Measurements from ENCODE around the gene SLC22A4.
A peak's percentile ranks its signal among the peaks of the same experiment; 100 is the strongest.

SLC22A4 gene

DNA sequence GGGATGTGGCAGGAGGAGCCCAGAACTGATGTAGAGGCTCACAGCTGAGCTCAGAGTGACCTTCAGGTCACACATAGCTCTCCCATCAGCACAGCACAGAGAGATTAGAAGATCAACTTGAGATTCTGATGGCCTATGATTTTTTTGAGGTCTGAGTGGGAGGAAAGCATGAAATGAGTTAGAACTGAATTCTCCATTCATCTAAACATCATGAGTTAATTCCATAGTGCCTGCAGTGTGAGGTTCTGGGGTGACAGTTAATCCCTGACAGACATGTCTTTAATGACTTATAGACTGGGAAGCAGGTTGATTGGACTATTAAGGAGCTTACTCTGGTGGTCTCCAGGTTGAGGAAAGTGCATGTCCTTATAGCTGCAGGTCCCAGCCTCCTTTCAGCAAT lies 97.7 kb downstream of the SLC22A4 start:
- no peaks in the 10 kb centered on the region for H3K9me3 Mint-ChIP-seq

DNA sequence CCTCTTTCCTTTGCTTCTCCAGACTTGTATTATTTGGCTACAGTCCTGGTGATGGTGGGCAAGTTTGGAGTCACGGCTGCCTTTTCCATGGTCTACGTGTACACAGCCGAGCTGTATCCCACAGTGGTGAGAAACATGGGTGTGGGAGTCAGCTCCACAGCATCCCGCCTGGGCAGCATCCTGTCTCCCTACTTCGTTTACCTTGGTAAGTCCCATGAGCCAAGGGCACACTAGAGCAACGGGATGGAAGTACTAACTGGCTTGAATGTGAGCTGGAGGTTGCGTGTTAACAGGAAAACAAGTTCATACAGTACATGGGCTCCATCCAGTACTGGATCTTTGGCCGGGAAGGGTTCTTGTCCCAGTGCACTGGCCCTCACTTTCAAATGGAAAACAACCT lies 98.2 kb downstream of the SLC22A4 start:
- ATAC-seq (no peak), DNase-seq (ENCODE audit: low spot score in 2 of 2) (no peak)
- Mint-ChIP-seq H3K4me1 (peaks cover 77% of the 10 kb centered on the region), H3K4me3 (no peak overlapping the region), H3K27ac (peak overlapping the region; percentile 63), H3K36me3 (no peaks in the 10 kb centered on the region), H3K9me3 (no peaks in the 10 kb centered on the region)

More for the DNA sequence above, 97.7 kb downstream of the SLC22A4 start:
- H3K4me3 Mint-ChIP-seq, result no peak overlapping the region
- H3K36me3 Mint-ChIP-seq, result no peaks in the 10 kb centered on the region
- H3K4me1 Mint-ChIP-seq, result peaks cover 77% of the 10 kb centered on the region
- ATAC-seq (peak; percentile 84), DNase-seq (ENCODE audit: low spot score in 2 of 2) (no peak)
- H3K27ac Mint-ChIP-seq, result peak overlapping the region; percentile 63

DNA sequence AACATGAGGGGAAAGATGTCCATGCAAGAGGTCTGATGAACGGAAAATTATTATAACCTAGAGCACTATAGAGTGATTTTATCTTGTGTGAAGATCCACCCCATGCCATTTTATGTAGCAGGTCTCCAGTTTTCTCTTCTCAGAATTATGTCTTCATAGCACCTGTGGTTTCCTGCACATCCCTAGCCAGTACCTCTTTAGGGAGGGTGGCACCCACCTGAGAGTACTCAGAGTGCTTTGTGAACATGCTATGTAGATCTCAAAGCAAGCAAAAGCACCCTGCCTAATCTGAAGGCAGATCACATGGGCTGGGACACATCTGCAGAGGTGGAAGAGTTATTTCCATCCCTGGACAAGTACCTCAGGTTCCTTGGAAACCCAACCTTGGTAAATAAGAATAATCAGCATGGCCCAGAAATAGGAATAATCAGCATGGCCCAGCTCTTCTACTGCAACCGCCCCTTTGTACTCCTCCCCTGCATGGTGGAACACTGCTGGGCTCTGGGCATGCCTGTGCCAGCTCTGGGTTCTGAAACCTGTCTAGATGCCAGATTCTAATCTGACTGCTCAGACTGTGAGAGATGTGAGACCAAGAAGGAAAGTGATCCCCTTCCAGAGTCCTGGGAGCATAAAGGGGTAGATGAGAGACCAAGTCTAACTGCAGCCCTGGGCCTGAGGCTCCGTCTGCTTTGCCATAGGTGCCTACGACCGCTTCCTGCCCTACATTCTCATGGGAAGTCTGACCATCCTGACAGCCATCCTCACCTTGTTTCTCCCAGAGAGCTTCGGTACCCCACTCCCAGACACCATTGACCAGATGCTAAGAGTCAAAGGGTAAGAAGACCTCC lies 99.0 kb downstream of the SLC22A4 start:
- no peak for ATAC-seq
- H3K36me3 Mint-ChIP-seq, result no peaks in the 10 kb centered on the region
- no peak for DNase-seq (ENCODE audit: low spot score in 2 of 2)
- H3K4me3 Mint-ChIP-seq, result no peak overlapping the region
- H3K9me3 Mint-ChIP-seq, result no peaks in the 10 kb centered on the region
- peak overlapping the region; percentile 63 for H3K27ac Mint-ChIP-seq
- peaks cover 76% of the 10 kb centered on the region for H3K4me1 Mint-ChIP-seq

Measured in stimulated activated effector memory CD8-positive, alpha-beta T cell treated with anti-CD3 and anti-CD28 coated beads, Interleukin-12 subunit alpha, Interleukin-12 subunit beta, amount 100 ng/mL, for 72 hours (primary cell).